Sigmoid colon (tissue), 4 donors: ENCODE measurements around the gene ATP2B3.

Experiments
- CTCF ChIP-seq, 4 experiments: fragments of 450-650 bp in 3 of 4; fragments of 200-600 bp in 1 of 4; IDR thresholded peaks; one replicate each; pipeline ENCODE4 v1.5.1; 2016 to 2019; ENCODE audit warnings: antibody characterized with exemption in 4 of 4, mild to moderate bottlenecking in 3 of 4, moderate library complexity in 2 of 4
- EP300 ChIP-seq, 4 donors: sonication (generic); formaldehyde crosslinking; IDR thresholded peaks; one replicate each; pipeline ENCODE4 v1.6.1; 2017; ENCODE audit warnings: antibody characterized with exemption in 4 of 4
- POLR2A ChIP-seq, 2 donors: fragments of 450-650 bp; IDR thresholded peaks; one replicate each; pipeline ENCODE4 v1.6.1; 2016; ENCODE audit warnings: antibody characterized with exemption in 2 of 2, mild to moderate bottlenecking in 2 of 2, moderate library complexity in 2 of 2
- POLR2AphosphoS5 ChIP-seq, 4 donors: sonication (generic); formaldehyde crosslinking; IDR thresholded peaks; one replicate each; pipeline ENCODE4 v1.6.1; 2017; ENCODE audit warnings: antibody characterized with exemption in 4 of 4

GRCh38 chrX:153517423-153517822 lies at the start of gene ATP2B3:
- TF ChIP-seq CTCF (IDR thresholded peaks at IDR 0.05) (no peak), POLR2A (IDR thresholded peaks at IDR 0.05) (no peak), EP300 (IDR thresholded peaks at IDR 0.05) (no peak), POLR2AphosphoS5 (IDR thresholded peaks at IDR 0.05) (no peak)
